GM23338 (cell line): Measurements from ENCODE around the gene RALGPS1. TPM values are rescaled to one million over a fixed set of nuclear protein-coding genes. Genes with fewer than 3 reads are reported as not detected.

ENCODE experiments used
- ATAC-seq: fragments of 200-7000 bp; cut with Tn5 transposase; 3 replicates; pipeline ENCODE4 v1.9.1; 2020
- DNase-seq: peaks from one replicate; pipeline ENCODE4 v3.0.0-alpha.2; 2015; ENCODE audit warnings: low spot score
- H2AFZ ChIP-seq: fragments of 200-600 bp; sonication (generic); 2 replicates; pipeline ENCODE4 v1.8.0; 2016; ENCODE audit warnings: antibody characterized with exemption, mild to moderate bottlenecking, moderate library complexity
- H3F3A ChIP-seq: fragments of 200-600 bp; sonication (generic); replicated peaks from 2 replicates; pipeline ENCODE4 v1.8.0; 2017; ENCODE audit warnings: antibody characterized with exemption, mixed run types, low read depth
- H3K27ac ChIP-seq: fragments of 200-600 bp; sonication (generic); 2 replicates; pipeline ENCODE4 v1.6.1; 2016; ENCODE audit warnings: low read depth
- H3K27me3 ChIP-seq: fragments of 200-600 bp; sonication (generic); 2 replicates; pipeline ENCODE4 v1.8.0; 2016; ENCODE audit warnings: mild to moderate bottlenecking, mixed run types, moderate library complexity; ENCODE audit not compliant: insufficient read depth
- H3K36me3 ChIP-seq: fragments of 200-600 bp; sonication (generic); 2 replicates; pipeline ENCODE4 v1.8.0; 2016; ENCODE audit warnings: mild to moderate bottlenecking; ENCODE audit not compliant: insufficient read depth
- H3K4me1 ChIP-seq: fragments of 200-600 bp; sonication (generic); 2 replicates; pipeline ENCODE4 v1.8.0; 2016; ENCODE audit warnings: mild to moderate bottlenecking, moderate library complexity; ENCODE audit not compliant: insufficient read depth
- H3K4me2 ChIP-seq: fragments of 200-600 bp; sonication (generic); 2 replicates; pipeline ENCODE4 v1.7.1; 2017; ENCODE audit warnings: mixed run types
- H3K4me3 ChIP-seq: fragments of 200-600 bp; sonication (generic); 2 replicates; pipeline ENCODE4 v1.6.1; 2016; ENCODE audit warnings: mixed run types
- H3K79me2 ChIP-seq: fragments of 200-600 bp; sonication (generic); replicated peaks from 2 replicates; pipeline ENCODE4 v1.8.0; 2017; ENCODE audit warnings: mild to moderate bottlenecking; ENCODE audit not compliant: insufficient read depth
- H3K9me2 ChIP-seq: fragments of 200-600 bp; sonication (generic); 2 replicates; pipeline ENCODE4 v1.8.0; 2017; ENCODE audit not compliant: insufficient read depth
- H4K20me1 ChIP-seq: fragments of 200-600 bp; sonication (generic); replicated peaks from 2 replicates; pipeline ENCODE4 v1.8.0; 2017; ENCODE audit warnings: mild to moderate bottlenecking; ENCODE audit not compliant: insufficient read depth
- H3K27ac Mint-ChIP-seq: 2 replicates; pipeline ENCODE4 v1.8.0; 2020; ENCODE audit warnings: inconsistent platforms, mild to moderate bottlenecking, moderate library complexity, mixed read lengths
- H3K27me3 Mint-ChIP-seq: 3 replicates; pipeline ENCODE4 v1.8.0; 2022; ENCODE audit warnings: low read depth, mild to moderate bottlenecking, moderate library complexity, mixed read lengths, inconsistent platforms; ENCODE audit not compliant: insufficient read depth, poor library complexity
- H3K36me3 Mint-ChIP-seq: 3 replicates; pipeline ENCODE4 v1.8.0; 2021; ENCODE audit warnings: low read depth, mild to moderate bottlenecking, inconsistent platforms, moderate library complexity, mixed read lengths
- H3K4me1 Mint-ChIP-seq: 3 replicates; pipeline ENCODE4 v1.8.0; 2020; ENCODE audit warnings: mild to moderate bottlenecking, inconsistent platforms, mixed read lengths
- H3K4me3 Mint-ChIP-seq: 3 replicates; pipeline ENCODE4 v1.8.0; 2021; ENCODE audit warnings: moderate library complexity, mild to moderate bottlenecking, inconsistent platforms, mixed read lengths
- H3K9me3 Mint-ChIP-seq: 3 replicates; pipeline ENCODE4 v1.8.0; 2020; ENCODE audit warnings: moderate library complexity, mild to moderate bottlenecking, inconsistent platforms, mixed read lengths
- CREB1 ChIP-seq: fragments of 250-450 bp; sonication (Bioruptor Pico); IDR thresholded peaks from 2 replicates; pipeline ENCODE4 v1.5.0; 2020; ENCODE audit warnings: low read depth, mild to moderate bottlenecking, moderate library complexity
- ETS1 ChIP-seq: IDR thresholded peaks from 2 replicates; pipeline ENCODE4 v1.6.1; 2016; ENCODE audit warnings: antibody characterized with exemption
- EZH2 ChIP-seq: fragments of 200-600 bp; sonication (generic); IDR thresholded peaks from one replicate; pipeline ENCODE4 v1.8.0; 2017; ENCODE audit warnings: antibody characterized with exemption, mild to moderate bottlenecking, low read depth; ENCODE audit not compliant: unreplicated experiment
- EZH2phosphoT487 ChIP-seq: fragments of 200-600 bp; sonication (generic); IDR thresholded peaks from one replicate; pipeline ENCODE4 v1.8.1; 2018; ENCODE audit warnings: antibody characterized with exemption; ENCODE audit not compliant: unreplicated experiment
- JUNB ChIP-seq: IDR thresholded peaks from one replicate; pipeline ENCODE4 v1.6.1; 2016; ENCODE audit warnings: antibody characterized with exemption; ENCODE audit not compliant: unreplicated experiment
- NANOG ChIP-seq: IDR thresholded peaks from 2 replicates; pipeline ENCODE4 v1.6.1; 2016; ENCODE audit warnings: antibody characterized with exemption, borderline replicate concordance
- POLR2AphosphoS5 ChIP-seq: IDR thresholded peaks from 2 replicates; pipeline ENCODE4 v1.6.1; 2016; ENCODE audit warnings: antibody characterized with exemption, low read depth
- STAT1 ChIP-seq: IDR thresholded peaks from one replicate; pipeline ENCODE4 v1.6.1; 2016; ENCODE audit warnings: antibody characterized with exemption; ENCODE audit not compliant: unreplicated experiment
- ZNF114 ChIP-seq: fragments of 250-450 bp; sonication (Bioruptor Pico); IDR thresholded peaks from 2 replicates; pipeline ENCODE4 v1.5.0; 2020; ENCODE audit warnings: mild to moderate bottlenecking, moderate library complexity
- ZNF331 ChIP-seq: fragments of 250-450 bp; sonication (Bioruptor Pico); IDR thresholded peaks from 2 replicates; pipeline ENCODE4 v1.5.0; 2020; ENCODE audit warnings: low read depth, mild to moderate bottlenecking, moderate library complexity
- polyA plus RNA-seq: library from polyadenylated mRNA; unstranded; fragments of >200 nt; fragmentation: Nextera tagmentation; extraction: Ambion mirVana; gene quantifications from 2 replicates; pipeline ENCODE4 v1.2.1, GENCODE V29; 2016
- total RNA-seq: library from RNA; depleted of rRNA; stranded (reverse); fragments of >200 nt; shearing (Covaris generic); gene quantifications from 2 replicates; pipeline ENCODE4 v1.2.3, GENCODE V29; 2014
- TF ChIP-seq, protein P1 (sequence below): IDR thresholded peaks from one replicate; pipeline ENCODE4 v1.6.1; 2018; ENCODE audit warnings: antibody characterized with exemption; ENCODE audit not compliant: unreplicated experiment
- TF ChIP-seq, protein P2 (sequence below): fragments of 250-450 bp; sonication (Bioruptor Pico); IDR thresholded peaks from 2 replicates; pipeline ENCODE4 v1.5.0; 2020; ENCODE audit warnings: mild to moderate bottlenecking, moderate library complexity
- TF ChIP-seq, protein P3 (sequence below), 2 experiments: fragments of 200-600 bp in 1 of 2; sonication (generic) in 1 of 2; conservative IDR thresholded peaks; 2 replicates each; pipeline versions ENCODE4 v1.5.1 to v1.6.1; 2016 to 2017; ENCODE audit warnings: antibody characterized with exemption in 2 of 2, low read depth in 2 of 2, mild to moderate bottlenecking in 2 of 2, moderate library complexity in 1 of 2

RALGPS1 gene
- total and polyA plus RNA-seq, 2 experiments from 2014 or later: 18.2 to 57.1 TPM

DNA sequence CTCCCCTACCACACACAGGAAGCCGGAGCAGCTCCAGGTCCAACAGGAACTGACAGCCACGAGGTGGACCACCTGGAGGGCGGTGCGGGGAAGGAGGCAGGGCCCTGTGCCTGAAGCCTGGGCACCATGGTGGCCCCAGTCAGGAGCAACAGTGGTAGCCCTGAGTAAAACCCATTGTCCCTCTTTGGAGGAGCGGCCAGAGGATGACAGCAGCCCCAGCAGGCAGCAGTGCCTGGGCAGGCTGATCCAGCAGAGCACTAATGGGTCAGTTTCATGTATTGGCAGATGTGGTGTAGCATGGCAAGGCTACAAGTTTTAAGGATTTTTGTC lies 302.3 kb downstream of the RALGPS1 start:
- Histone ChIP-seq H3K4me3 (no peak overlapping the region), H2AFZ (no peak overlapping the region), H3K27ac (no peak overlapping the region), H3K9me2 (no peaks in the 10 kb centered on the region), H4K20me1 (no peaks in the 10 kb centered on the region), H3K4me1 (no peaks in the 10 kb centered on the region), H3F3A (no peaks in the 10 kb centered on the region), H3K4me2 (no peak overlapping the region), H3K36me3 (no peaks in the 10 kb centered on the region), H3K79me2 (no peaks in the 10 kb centered on the region), H3K27me3 (no peaks in the 10 kb centered on the region)
- no peak for TF ChIP-seq STAT1
- TF ChIP-seq EZH2: no peak
- TF ChIP-seq JUNB: no peak
- TF ChIP-seq, protein P1, sequence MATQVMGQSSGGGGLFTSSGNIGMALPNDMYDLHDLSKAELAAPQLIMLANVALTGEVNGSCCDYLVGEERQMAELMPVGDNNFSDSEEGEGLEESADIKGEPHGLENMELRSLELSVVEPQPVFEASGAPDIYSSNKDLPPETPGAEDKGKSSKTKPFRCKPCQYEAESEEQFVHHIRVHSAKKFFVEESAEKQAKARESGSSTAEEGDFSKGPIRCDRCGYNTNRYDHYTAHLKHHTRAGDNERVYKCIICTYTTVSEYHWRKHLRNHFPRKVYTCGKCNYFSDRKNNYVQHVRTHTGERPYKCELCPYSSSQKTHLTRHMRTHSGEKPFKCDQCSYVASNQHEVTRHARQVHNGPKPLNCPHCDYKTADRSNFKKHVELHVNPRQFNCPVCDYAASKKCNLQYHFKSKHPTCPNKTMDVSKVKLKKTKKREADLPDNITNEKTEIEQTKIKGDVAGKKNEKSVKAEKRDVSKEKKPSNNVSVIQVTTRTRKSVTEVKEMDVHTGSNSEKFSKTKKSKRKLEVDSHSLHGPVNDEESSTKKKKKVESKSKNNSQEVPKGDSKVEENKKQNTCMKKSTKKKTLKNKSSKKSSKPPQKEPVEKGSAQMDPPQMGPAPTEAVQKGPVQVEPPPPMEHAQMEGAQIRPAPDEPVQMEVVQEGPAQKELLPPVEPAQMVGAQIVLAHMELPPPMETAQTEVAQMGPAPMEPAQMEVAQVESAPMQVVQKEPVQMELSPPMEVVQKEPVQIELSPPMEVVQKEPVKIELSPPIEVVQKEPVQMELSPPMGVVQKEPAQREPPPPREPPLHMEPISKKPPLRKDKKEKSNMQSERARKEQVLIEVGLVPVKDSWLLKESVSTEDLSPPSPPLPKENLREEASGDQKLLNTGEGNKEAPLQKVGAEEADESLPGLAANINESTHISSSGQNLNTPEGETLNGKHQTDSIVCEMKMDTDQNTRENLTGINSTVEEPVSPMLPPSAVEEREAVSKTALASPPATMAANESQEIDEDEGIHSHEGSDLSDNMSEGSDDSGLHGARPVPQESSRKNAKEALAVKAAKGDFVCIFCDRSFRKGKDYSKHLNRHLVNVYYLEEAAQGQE: no peak
- TF ChIP-seq ZNF331 (CRISPR knock-in tag): no peak
- TF ChIP-seq POLR2AphosphoS5: no peak
- no peak for TF ChIP-seq EZH2phosphoT487
- TF ChIP-seq, protein P2, sequence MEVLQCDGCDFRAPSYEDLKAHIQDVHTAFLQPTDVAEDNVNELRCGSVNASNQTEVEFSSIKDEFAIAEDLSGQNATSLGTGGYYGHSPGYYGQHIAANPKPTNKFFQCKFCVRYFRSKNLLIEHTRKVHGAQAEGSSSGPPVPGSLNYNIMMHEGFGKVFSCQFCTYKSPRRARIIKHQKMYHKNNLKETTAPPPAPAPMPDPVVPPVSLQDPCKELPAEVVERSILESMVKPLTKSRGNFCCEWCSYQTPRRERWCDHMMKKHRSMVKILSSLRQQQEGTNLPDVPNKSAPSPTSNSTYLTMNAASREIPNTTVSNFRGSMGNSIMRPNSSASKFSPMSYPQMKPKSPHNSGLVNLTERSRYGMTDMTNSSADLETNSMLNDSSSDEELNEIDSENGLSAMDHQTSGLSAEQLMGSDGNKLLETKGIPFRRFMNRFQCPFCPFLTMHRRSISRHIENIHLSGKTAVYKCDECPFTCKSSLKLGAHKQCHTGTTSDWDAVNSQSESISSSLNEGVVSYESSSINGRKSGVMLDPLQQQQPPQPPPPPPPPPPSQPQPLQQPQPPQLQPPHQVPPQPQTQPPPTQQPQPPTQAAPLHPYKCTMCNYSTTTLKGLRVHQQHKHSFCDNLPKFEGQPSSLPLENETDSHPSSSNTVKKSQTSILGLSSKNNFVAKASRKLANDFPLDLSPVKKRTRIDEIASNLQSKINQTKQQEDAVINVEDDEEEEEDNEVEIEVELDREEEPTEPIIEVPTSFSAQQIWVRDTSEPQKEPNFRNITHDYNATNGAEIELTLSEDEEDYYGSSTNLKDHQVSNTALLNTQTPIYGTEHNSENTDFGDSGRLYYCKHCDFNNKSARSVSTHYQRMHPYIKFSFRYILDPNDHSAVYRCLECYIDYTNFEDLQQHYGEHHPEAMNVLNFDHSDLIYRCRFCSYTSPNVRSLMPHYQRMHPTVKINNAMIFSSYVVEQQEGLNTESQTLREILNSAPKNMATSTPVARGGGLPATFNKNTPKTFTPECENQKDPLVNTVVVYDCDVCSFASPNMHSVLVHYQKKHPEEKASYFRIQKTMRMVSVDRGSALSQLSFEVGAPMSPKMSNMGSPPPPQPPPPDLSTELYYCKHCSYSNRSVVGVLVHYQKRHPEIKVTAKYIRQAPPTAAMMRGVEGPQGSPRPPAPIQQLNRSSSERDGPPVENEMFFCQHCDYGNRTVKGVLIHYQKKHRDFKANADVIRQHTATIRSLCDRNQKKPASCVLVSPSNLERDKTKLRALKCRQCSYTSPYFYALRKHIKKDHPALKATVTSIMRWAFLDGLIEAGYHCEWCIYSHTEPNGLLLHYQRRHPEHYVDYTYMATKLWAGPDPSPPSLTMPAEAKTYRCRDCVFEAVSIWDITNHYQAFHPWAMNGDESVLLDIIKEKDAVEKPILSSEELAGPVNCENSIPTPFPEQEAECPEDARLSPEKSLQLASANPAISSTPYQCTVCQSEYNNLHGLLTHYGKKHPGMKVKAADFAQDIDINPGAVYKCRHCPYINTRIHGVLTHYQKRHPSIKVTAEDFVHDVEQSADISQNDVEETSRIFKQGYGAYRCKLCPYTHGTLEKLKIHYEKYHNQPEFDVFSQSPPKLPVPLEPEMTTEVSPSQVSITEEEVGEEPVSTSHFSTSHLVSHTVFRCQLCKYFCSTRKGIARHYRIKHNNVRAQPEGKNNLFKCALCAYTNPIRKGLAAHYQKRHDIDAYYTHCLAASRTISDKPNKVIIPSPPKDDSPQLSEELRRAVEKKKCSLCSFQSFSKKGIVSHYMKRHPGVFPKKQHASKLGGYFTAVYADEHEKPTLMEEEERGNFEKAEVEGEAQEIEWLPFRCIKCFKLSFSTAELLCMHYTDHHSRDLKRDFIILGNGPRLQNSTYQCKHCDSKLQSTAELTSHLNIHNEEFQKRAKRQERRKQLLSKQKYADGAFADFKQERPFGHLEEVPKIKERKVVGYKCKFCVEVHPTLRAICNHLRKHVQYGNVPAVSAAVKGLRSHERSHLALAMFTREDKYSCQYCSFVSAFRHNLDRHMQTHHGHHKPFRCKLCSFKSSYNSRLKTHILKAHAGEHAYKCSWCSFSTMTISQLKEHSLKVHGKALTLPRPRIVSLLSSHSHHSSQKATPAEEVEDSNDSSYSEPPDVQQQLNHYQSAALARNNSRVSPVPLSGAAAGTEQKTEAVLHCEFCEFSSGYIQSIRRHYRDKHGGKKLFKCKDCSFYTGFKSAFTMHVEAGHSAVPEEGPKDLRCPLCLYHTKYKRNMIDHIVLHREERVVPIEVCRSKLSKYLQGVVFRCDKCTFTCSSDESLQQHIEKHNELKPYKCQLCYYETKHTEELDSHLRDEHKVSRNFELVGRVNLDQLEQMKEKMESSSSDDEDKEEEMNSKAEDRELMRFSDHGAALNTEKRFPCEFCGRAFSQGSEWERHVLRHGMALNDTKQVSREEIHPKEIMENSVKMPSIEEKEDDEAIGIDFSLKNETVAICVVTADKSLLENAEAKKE: no peak
- TF ChIP-seq, protein P3, sequence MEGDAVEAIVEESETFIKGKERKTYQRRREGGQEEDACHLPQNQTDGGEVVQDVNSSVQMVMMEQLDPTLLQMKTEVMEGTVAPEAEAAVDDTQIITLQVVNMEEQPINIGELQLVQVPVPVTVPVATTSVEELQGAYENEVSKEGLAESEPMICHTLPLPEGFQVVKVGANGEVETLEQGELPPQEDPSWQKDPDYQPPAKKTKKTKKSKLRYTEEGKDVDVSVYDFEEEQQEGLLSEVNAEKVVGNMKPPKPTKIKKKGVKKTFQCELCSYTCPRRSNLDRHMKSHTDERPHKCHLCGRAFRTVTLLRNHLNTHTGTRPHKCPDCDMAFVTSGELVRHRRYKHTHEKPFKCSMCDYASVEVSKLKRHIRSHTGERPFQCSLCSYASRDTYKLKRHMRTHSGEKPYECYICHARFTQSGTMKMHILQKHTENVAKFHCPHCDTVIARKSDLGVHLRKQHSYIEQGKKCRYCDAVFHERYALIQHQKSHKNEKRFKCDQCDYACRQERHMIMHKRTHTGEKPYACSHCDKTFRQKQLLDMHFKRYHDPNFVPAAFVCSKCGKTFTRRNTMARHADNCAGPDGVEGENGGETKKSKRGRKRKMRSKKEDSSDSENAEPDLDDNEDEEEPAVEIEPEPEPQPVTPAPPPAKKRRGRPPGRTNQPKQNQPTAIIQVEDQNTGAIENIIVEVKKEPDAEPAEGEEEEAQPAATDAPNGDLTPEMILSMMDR (conservative IDR thresholded peaks at IDR 0.05; ENCODE audit: low read depth in 2 of 2): no peak
- no peak for TF ChIP-seq CREB1 (CRISPR knock-in tag)
- TF ChIP-seq ETS1: no peak
- no peak for TF ChIP-seq NANOG
- TF ChIP-seq ZNF114 (CRISPR knock-in tag): no peak
- no peaks in the 10 kb centered on the region for H3K36me3 Mint-ChIP-seq
- no peak overlapping the region for H3K4me3 Mint-ChIP-seq
- H3K4me1 Mint-ChIP-seq: peaks cover 8% of the 10 kb centered on the region
- DNase-seq (no peak), ATAC-seq (no peak)
- H3K9me3 Mint-ChIP-seq: no peaks in the 10 kb centered on the region
- peaks cover 4% of the 10 kb centered on the region for H3K27me3 Mint-ChIP-seq
- no peak overlapping the region for H3K27ac Mint-ChIP-seq
